Measurements from ENCODE around the gene RPP14.

RPP14 gene

DNA sequence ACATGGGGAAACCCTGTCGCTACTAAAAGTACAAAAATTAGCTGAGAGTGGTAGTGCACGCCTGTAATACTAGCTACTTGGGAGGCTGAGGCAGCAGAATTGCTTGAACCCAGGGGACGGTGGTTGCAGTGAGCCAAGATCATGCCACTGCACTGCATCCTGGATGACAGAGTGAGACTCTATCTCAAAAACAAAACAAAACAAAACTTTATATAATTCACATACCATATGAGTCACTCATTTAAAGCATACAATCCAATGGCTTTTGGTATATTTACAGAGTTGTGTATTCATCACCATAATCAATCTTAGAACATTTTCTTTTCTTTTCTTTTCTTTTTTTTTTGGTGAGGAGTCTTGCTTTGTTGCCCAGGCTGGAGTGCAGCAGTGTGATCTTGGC is 35.3 kb downstream of the RPP14 start:
- ChIA-PET POLR2A (no interaction called here), CTCF (interaction anchor here (1.5 kb wide), 1 partner anchor 20 kb away, joined by 4 read pairs; no protein-coding TSS in a partner anchor)
- Histone ChIP-seq H3K27ac (ENCODE audit: extremely low read depth, low read depth, low read length) (no peak overlapping the region), H3K4me3 (ENCODE audit: low read depth, low read length) (no peak overlapping the region), H3K9me3 (ENCODE audit: control insufficient read depth, insufficient read depth, low read depth, low read length) (no peaks in the 10 kb centered on the region), H3K4me1 (ENCODE audit: control insufficient read depth, insufficient read depth, low read length) (no peaks in the 10 kb centered on the region), H3K36me3 (ENCODE audit: control insufficient read depth in 2 of 2, insufficient read depth in 1 of 2, low read length in 2 of 2) (peaks cover 0 to 10% of the 10 kb centered on the region in 2 experiments; a peak in 2 of 3 replicates)
- TF ChIP-seq, protein P1, sequence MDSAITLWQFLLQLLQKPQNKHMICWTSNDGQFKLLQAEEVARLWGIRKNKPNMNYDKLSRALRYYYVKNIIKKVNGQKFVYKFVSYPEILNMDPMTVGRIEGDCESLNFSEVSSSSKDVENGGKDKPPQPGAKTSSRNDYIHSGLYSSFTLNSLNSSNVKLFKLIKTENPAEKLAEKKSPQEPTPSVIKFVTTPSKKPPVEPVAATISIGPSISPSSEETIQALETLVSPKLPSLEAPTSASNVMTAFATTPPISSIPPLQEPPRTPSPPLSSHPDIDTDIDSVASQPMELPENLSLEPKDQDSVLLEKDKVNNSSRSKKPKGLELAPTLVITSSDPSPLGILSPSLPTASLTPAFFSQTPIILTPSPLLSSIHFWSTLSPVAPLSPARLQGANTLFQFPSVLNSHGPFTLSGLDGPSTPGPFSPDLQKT (IDR thresholded peaks at IDR 0.05; ENCODE audit: borderline replicate concordance, low read depth, low read length), result no peak
- TF ChIP-seq, protein P2, sequence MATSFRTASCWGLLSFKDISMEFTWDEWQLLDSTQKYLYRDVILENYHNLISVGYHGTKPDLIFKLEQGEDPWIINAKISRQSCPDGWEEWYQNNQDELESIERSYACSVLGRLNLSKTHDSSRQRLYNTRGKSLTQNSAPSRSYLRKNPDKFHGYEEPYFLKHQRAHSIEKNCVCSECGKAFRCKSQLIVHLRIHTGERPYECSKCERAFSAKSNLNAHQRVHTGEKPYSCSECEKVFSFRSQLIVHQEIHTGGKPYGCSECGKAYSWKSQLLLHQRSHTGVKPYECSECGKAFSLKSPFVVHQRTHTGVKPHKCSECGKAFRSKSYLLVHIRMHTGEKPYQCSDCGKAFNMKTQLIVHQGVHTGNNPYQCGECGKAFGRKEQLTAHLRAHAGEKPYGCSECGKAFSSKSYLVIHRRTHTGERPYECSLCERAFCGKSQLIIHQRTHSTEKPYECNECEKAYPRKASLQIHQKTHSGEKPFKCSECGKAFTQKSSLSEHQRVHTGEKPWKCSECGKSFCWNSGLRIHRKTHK (tag by site-specific recombination; IDR thresholded peaks at IDR 0.05), result no peak
- TF ChIP-seq ZNF768 (tag by site-specific recombination; IDR thresholded peaks at IDR 0.05), result no peak
- no peak for TF ChIP-seq YY2 (tag by site-specific recombination; IDR thresholded peaks at IDR 0.05)
- TF ChIP-seq ZNF658 (tag by site-specific recombination; IDR thresholded peaks at IDR 0.05), result no peak
- no peak for TF ChIP-seq ZNF677 (tag by site-specific recombination; IDR thresholded peaks at IDR 0.05)
- no peak for TF ChIP-seq MEIS1 (CRISPR knock-in tag; IDR thresholded peaks at IDR 0.05; ENCODE audit: borderline replicate concordance)
- TF ChIP-seq ZNF843 (tag by site-specific recombination; IDR thresholded peaks at IDR 0.05), result no peak
- TF ChIP-seq HOXA7 (CRISPR knock-in tag; IDR thresholded peaks at IDR 0.05; ENCODE audit: borderline replicate concordance), result no peak
- TF ChIP-seq ZBTB49 (tag by site-specific recombination; IDR thresholded peaks at IDR 0.05; ENCODE audit: low read depth), result no peak
- no peak for TF ChIP-seq ZBTB20 (tag by site-specific recombination; IDR thresholded peaks at IDR 0.05)
- no peak for TF ChIP-seq ZIC2 (tag by site-specific recombination; IDR thresholded peaks at IDR 0.05)
- TF ChIP-seq EGR2 (tag by site-specific recombination; IDR thresholded peaks at IDR 0.05; ENCODE audit: low read depth), result no peak
- TF ChIP-seq, protein P3, sequence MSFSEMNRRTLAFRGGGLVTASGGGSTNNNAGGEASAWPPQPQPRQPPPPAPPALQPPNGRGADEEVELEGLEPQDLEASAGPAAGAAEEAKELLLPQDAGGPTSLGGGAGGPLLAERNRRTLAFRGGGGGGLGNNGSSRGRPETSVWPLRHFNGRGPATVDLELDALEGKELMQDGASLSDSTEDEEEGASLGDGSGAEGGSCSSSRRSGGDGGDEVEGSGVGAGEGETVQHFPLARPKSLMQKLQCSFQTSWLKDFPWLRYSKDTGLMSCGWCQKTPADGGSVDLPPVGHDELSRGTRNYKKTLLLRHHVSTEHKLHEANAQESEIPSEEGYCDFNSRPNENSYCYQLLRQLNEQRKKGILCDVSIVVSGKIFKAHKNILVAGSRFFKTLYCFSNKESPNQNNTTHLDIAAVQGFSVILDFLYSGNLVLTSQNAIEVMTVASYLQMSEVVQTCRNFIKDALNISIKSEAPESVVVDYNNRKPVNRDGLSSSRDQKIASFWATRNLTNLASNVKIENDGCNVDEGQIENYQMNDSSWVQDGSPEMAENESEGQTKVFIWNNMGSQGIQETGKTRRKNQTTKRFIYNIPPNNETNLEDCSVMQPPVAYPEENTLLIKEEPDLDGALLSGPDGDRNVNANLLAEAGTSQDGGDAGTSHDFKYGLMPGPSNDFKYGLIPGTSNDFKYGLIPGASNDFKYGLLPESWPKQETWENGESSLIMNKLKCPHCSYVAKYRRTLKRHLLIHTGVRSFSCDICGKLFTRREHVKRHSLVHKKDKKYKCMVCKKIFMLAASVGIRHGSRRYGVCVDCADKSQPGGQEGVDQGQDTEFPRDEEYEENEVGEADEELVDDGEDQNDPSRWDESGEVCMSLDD (tag by site-specific recombination; IDR thresholded peaks at IDR 0.05), result no peak
- TF ChIP-seq ZNF398 (tag by site-specific recombination; IDR thresholded peaks at IDR 0.05), result no peak
- TF ChIP-seq ZNF391 (tag by site-specific recombination; IDR thresholded peaks at IDR 0.05; ENCODE audit: borderline replicate concordance, low read depth), result no peak
- TF ChIP-seq ZNF510 (tag by site-specific recombination; IDR thresholded peaks at IDR 0.05; ENCODE audit: insufficient replicate concordance), result no peak

All from HEK293 (cell line).